Measurements from ENCODE around the gene SPOP.

Gene SPOP

DNA sequence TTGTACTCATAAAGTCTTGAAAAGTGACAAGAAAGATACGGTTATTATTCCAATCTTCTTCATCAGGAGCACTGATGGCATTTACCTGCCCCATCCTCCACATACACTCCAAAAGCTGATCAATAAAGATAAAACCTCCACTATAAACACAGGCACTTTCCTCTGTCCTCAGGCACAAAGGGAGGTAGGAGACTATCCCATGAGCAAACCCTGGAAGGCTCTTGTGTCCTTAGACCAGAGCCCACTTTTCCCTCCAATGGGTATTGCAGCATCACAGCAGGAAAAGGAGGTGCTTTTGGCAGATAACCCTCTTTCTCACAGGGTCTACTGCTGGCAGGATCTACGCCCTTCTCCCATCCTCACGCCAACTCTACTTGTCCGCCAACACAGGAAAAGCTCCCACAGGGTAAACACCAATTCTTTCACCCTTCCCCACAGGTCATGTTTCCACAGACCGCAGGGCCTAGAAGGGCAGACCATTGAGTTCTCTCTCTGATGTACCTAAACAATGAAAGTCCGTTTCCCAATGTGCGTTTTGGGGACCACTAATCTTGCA, 73.5 kb downstream of the SPOP start:
- Histone ChIP-seq H3K4me2 (ENCODE audit: low read depth, low read length, poor library complexity, severe bottlenecking) (no peak overlapping the region), H3K79me2 (ENCODE audit: insufficient read depth, low read length) (no peaks in the 10 kb centered on the region), H3F3A (ENCODE audit: insufficient read depth) (no peaks in the 10 kb centered on the region), H3K4me3 (ENCODE audit: insufficient read depth, low read length, poor library complexity, severe bottlenecking) (no peak overlapping the region), H4K20me1 (ENCODE audit: low read depth, low read length) (no peaks in the 10 kb centered on the region), H3K9me2 (replicated peaks; ENCODE audit: insufficient read depth, low read length) (no peaks in the 10 kb centered on the region), H2AFZ (ENCODE audit: low read depth, low read length, severe bottlenecking) (no peak overlapping the region), H3K9me3 (ENCODE audit: insufficient read depth, low read length) (no peaks in the 10 kb centered on the region), H3K27me3 (ENCODE audit: low read length) (no peaks in the 10 kb centered on the region), H3K36me3 (ENCODE audit: low read length) (peaks cover 13% of the 10 kb centered on the region; the same call in 1 of the 2 replicates), H3K27ac (ENCODE audit: low read depth, low read length) (no peak overlapping the region), H3K9ac (ENCODE audit: low read length) (no peak overlapping the region)
- TF ChIP-seq EZH2phosphoT487 (conservative IDR thresholded peaks at IDR 0.05; ENCODE audit: low read length): no peak
- TF ChIP-seq, protein P1, sequence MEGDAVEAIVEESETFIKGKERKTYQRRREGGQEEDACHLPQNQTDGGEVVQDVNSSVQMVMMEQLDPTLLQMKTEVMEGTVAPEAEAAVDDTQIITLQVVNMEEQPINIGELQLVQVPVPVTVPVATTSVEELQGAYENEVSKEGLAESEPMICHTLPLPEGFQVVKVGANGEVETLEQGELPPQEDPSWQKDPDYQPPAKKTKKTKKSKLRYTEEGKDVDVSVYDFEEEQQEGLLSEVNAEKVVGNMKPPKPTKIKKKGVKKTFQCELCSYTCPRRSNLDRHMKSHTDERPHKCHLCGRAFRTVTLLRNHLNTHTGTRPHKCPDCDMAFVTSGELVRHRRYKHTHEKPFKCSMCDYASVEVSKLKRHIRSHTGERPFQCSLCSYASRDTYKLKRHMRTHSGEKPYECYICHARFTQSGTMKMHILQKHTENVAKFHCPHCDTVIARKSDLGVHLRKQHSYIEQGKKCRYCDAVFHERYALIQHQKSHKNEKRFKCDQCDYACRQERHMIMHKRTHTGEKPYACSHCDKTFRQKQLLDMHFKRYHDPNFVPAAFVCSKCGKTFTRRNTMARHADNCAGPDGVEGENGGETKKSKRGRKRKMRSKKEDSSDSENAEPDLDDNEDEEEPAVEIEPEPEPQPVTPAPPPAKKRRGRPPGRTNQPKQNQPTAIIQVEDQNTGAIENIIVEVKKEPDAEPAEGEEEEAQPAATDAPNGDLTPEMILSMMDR (IDR thresholded peaks at IDR 0.05; ENCODE audit: insufficient read depth, low read length, poor library complexity, severe bottlenecking): no peak

DNA sequence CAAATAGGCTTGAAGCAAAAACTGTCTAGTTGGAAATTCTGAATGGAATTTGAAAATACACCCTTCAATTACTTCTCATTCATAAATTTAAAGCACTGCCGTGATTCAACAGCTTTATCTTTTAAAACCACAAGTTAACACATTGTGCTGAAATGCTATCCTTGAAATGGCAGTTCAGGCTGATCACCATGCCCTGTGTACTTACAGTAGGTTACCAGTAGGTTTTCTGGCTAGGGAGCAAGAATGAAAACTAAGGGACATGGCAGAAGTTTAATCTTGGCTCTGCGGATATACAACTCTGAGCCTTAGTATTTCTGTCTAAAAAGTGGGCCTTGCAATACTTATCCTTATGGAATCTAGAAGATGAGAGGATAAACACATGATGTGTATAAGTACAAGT, 74.2 kb downstream of the SPOP start:
- H3K27me3 ChIP-seq (ENCODE audit: low read length): no peaks in the 10 kb centered on the region
- no peaks in the 10 kb centered on the region for H3K79me2 ChIP-seq (ENCODE audit: insufficient read depth, low read length)
- H3K4me3 ChIP-seq (ENCODE audit: insufficient read depth, low read length, poor library complexity, severe bottlenecking): no peak overlapping the region
- no peaks in the 10 kb centered on the region for H3F3A ChIP-seq (ENCODE audit: insufficient read depth)
- H4K20me1 ChIP-seq (ENCODE audit: low read depth, low read length): no peaks in the 10 kb centered on the region
- H3K4me2 ChIP-seq (ENCODE audit: low read depth, low read length, poor library complexity, severe bottlenecking): no peak overlapping the region
- no peaks in the 10 kb centered on the region for H3K9me2 ChIP-seq (replicated peaks; ENCODE audit: insufficient read depth, low read length)
- no peak overlapping the region for H3K27ac ChIP-seq (ENCODE audit: low read depth, low read length)
- H3K9ac ChIP-seq (ENCODE audit: low read length): no peak overlapping the region
- peaks cover 14% of the 10 kb centered on the region; the same call in 1 of the 2 replicates for H3K36me3 ChIP-seq (ENCODE audit: low read length)
- TF ChIP-seq, protein P1 (IDR thresholded peaks at IDR 0.05; ENCODE audit: insufficient read depth, low read length, poor library complexity, severe bottlenecking): no peak
- no peak for TF ChIP-seq EZH2phosphoT487 (conservative IDR thresholded peaks at IDR 0.05; ENCODE audit: low read length)
- no peaks in the 10 kb centered on the region for H3K9me3 ChIP-seq (ENCODE audit: insufficient read depth, low read length)
- H2AFZ ChIP-seq (ENCODE audit: low read depth, low read length, severe bottlenecking): no peak overlapping the region

DNA sequence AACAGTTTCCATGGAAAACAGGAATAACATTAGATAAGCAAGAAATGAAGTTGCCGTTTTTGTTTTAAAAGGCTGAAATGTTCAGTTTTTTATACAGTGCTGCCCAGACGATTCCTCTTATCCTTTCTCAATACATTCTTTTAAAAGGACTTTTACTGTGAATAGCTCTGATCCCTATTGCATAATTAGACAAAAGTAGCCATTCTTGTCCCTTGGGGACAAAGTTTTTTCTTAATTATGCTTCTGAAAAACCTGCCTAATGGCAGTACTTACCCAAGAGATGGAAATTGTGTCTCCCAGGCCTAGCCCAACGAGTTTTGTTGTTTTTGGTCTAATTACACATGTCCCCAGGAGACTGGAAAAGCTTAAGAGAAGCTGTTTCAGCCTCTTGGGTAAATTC, 74.7 kb downstream of the SPOP start:
- Histone ChIP-seq H3K79me2 (ENCODE audit: insufficient read depth, low read length) (no peaks in the 10 kb centered on the region), H3K4me3 (ENCODE audit: insufficient read depth, low read length, poor library complexity, severe bottlenecking) (no peak overlapping the region), H3K36me3 (ENCODE audit: low read length) (peaks cover 14% of the 10 kb centered on the region; the same call in 1 of the 2 replicates), H3K9me2 (replicated peaks; ENCODE audit: insufficient read depth, low read length) (no peaks in the 10 kb centered on the region), H3K9me3 (ENCODE audit: insufficient read depth, low read length) (no peaks in the 10 kb centered on the region), H3K27ac (ENCODE audit: low read depth, low read length) (no peak overlapping the region), H3K4me2 (ENCODE audit: low read depth, low read length, poor library complexity, severe bottlenecking) (no peak overlapping the region), H2AFZ (ENCODE audit: low read depth, low read length, severe bottlenecking) (no peak overlapping the region), H4K20me1 (ENCODE audit: low read depth, low read length) (no peaks in the 10 kb centered on the region), H3K27me3 (ENCODE audit: low read length) (no peaks in the 10 kb centered on the region), H3F3A (ENCODE audit: insufficient read depth) (no peaks in the 10 kb centered on the region), H3K9ac (ENCODE audit: low read length) (no peak overlapping the region)
- TF ChIP-seq, protein P1 (IDR thresholded peaks at IDR 0.05; ENCODE audit: insufficient read depth, low read length, poor library complexity, severe bottlenecking): no peak
- TF ChIP-seq EZH2phosphoT487 (conservative IDR thresholded peaks at IDR 0.05; ENCODE audit: low read length): no peak

Measured in SU-DHL-6 (cell line).